H54 (cell line): ENCODE data around the gene PRM3.

Source experiments
- DNase-seq: peaks from one replicate; pipeline ENCODE4 v3.0.0; 2011; ENCODE audit warnings: low spot score, mixed read lengths; ENCODE audit not compliant: insufficient read length
- FAIRE-seq: peaks from 3 replicates; lab custom pipeline; 2011; peaks lifted over from hg19 to GRCh38; lab: Jason Lieb, UNC
- POLR2A ChIP-seq: IDR thresholded peaks from 2 replicates; pipeline ENCODE4 v1.6.1; 2011; ENCODE audit warnings: low read depth, mild to moderate bottlenecking, low read length

Gene PRM3

DNA sequence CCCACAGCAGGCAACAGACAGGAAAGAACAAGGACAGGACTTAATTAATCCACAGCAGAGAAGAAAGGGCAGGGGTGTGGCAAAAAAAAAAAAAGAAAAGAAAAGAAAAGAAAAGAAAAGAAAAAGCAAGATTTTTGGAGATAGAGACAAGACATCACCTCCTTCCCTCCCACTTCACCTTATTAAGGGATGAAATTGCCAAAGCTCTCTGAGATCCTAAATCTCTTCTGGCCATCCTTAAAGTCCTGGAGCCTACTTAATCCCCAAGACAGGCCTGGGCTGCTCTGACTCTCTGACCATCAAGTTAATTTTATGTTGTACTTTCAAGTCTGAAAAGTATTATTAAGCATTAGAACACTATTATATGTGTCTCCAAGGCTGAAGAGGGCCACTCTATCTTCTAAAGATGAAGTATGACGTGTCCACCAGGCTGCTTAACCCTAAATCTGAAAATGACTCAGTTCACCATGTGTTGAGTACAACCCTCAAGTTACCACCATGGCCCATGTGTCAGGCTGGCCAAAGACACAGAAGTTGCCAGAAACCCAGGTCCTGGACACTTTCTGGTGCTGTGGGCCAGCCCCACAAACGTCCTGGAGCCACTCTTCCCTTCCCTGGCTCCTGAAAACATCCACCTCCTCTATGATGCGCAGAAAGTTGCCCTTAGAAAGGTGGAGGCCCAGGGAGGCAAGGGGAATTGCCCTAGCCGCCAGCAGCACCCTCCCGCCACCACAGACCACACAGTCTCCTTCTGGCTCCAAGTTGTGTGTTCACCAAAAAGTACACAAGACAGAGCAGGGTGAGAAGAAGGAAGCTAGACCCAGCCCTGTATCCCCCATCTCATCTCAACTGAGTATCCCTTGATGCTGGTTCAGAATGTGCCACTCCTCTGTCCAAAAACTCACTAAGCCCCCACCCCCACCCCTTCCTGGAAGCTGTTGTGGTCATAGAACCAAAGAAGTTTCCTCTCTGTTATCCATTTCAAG lies 20.1 kb downstream of the PRM3 start:
- no peak for DNase-seq
- TF ChIP-seq POLR2A = no peak
- no peak for FAIRE-seq

DNA sequence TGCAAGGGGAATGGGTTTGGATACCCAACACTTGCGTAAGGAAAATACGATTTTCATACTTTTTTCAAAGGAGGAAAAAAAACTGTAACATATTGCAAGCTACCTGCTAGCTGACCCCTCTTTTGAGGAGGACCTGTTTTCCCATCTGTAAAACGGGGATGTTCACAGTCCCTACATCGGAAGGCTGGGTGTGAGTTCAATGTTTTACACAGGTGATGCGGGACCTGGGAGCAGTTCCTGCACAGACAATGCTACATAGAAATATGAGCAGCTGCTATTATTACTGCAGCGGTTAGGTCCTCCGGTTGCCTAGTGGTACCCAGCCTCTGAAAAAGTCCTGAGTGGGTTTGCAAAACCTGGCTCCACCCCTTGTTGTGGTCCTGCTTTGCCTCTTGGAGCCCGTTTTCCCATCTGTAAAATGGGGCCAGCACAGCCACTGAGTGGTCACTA lies 20.9 kb downstream of the PRM3 start:
- no peak for FAIRE-seq
- no peak for TF ChIP-seq POLR2A
- no peak for DNase-seq

DNA sequence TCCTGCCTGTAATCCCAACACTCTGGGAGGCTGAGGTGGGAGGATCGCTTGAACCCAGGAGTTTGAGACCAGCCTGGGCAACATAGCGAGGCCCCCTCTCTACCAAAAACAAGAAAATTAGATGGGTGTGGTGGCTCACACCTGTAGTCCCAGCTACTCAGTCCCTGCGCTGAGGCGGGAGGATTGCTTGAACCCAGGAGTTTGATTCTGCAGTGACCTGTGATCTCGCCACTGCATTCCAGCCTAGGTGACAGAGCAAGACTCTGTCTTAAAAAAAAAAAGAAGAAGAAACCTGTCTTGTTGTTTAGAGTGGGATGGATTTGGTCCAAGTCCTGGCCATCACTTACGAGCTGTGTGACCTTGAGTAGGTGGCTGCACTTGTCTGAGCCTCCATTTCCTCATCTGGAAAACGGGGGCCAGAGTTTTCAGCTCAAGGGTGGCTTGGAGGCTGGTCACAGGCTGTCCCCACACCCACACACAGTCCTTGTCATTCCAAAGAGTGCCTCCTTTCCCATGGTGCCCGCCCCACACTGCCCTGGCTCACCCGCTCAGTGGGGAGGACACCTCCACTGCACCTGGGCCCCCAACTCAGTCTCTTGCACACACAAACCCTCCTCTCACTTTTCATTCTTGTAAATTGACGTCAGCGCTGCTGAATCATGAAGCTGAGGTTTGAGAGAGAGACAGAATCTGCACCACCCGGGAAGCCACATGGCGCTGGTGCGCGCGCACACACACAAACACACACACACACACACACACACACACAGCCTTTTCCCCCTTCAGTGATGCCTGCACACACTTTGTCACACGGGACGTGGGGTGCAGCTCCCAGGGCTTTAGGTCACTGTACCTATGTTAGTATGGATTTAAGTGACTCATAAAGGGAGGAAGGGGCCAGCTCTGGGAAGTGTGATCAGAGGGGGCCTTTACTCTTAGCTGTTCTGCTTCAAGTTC lies 21.6 kb downstream of the PRM3 start:
- no peak for DNase-seq
- TF ChIP-seq POLR2A = no peak
- no peak for FAIRE-seq

DNA sequence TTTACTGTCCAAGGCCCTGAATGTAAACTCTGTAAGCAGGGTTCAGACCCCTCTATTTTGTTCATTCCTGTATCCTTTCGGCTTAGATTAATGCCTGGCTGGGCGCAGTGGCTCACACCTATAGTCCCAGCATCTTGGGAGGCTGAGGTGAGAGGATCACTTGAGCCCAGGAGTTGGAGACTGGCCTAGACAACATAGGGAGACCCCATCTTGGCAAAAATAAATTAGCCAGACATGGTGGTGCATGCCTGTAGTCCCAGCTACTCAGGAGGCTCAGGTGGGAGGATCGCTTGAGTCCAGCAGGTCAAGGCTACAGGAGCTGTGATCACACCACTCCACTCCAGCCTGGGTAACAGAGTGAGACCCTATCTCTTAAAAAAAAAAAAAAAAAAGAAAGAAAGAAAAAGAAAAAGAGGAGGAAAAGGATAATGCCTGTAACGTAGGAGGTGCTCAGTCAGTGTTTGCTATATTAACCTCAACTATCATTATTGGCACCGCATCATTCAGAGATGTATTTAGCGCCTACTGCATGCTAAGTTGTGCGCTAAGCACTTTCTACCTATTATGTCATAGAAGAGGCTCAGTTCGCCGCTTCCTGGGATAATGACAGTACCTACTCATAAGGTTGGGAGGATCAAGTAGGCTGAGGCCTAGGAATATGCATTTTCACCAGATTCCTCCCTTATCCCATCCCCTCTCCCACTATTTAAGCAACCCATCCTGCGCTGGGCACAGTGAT lies 22.5 kb downstream of the PRM3 start:
- FAIRE-seq (no peak), DNase-seq (no peak)
- no peak for TF ChIP-seq POLR2A

DNA sequence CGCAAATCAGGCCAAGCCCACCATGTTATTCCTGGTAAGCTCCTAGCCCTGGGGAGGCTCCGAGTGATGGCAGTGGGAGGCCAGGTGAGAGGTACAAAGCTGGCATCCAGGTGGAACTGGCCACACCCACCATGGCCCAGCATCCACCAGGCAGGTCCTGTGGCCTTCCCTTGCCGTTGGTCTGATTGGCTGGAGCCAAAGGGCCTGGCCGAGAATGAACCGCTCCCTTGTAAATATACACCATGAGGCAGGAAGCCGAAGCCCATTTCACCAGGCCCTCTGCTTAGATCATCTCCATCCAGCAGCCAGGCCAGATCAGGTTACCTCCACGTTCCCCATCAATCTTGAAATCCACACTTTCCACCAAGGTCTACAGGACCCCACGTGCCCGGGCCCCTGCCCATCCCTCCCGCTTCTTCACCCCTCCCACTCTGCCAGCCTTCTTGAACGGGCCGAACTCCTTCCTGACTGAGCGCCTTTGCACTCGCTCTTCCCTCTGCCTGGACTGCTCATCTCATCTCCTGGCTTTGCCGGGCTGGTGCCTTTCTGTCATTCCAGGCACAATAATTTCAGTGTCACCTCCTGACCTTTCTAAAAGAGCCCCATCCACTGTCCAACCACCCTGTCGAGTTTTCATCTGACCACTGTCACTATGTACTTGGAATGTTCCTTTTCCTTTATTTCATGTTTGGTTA lies 23.2 kb downstream of the PRM3 start:
- TF ChIP-seq POLR2A = no peak
- DNase-seq = no peak
- no peak for FAIRE-seq

DNA sequence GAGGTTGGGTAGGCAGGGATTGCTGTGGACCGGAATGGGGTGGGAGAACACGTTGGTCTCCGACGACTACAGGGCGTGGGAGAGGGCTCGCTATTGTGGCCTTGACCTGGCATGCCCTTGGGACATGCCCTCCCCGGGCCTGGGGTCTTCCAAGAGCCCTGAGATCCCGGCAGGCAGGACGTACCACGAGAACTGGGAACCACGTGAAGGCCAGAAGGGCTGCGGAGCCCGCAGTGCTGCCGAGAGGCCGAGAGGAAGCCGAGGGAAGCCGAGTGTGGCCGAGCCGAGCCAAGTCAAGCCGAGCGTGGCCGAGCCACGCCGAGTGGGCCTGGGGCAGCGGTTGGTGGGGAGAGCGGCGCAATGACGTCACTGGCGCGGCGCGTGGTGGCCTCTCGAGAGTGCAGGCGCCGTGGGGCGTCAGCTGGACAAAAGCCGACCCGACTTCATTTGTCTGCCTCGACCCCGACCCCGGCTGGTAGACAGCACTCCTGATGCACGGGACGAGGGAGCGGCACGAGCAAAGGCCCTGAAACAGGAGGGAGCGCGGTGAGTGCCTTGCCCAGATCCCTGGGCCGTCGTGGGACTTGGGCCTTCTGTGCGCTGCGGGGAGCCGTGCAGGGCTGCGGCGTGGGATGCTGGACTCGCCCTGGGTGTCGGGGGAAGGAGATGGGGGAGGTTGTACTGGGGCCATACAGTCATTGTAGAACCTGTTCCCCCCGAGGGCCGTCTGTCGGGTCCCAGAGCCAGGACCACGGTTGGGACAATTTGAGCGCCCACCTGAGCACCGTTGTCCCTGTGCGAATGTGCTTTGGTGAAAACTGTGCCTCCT lies 24.0 kb downstream of the PRM3 start:
- TF ChIP-seq POLR2A = no peak
- DNase-seq (no peak), FAIRE-seq (no peak)

DNA sequence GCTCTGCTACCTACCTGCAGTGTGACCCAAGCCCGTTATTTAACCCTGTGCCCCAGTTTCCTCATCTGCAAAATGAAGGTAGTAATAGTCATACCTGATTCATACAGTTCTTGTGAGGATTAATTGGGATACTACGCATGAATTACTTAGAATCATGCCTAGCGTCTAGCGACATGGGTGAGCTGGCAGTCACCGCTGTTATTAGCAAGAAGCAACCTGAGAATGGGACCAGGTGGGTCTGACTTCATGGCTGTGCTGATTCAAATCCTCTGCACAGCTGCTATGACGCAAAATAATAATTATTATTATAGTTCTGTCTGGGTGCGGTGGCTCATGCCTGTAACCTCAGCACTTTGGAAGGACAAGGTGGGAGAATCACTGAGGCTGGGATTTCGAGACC lies 25.3 kb downstream of the PRM3 start:
- FAIRE-seq (no peak), DNase-seq (no peak)
- no peak for TF ChIP-seq POLR2A

DNA sequence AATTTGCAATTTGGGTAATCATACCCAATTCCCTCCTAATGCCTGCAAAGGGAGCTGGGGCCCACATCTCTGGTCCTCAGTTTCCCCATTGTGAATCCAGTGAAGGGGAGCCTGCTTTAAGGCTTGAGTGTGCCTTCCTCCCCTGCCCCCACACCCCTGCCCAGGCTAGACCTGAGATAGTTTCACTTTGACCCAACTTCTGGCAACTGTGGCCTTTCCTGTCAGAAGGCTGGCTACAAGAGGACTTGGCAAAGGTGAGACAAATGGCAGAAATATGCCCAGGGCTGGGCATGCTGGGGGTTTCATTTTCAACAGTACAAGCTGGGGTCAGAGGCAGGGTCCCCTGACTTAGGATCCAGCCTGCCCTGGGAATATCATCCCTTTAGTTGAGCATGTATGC lies 27.4 kb downstream of the PRM3 start:
- FAIRE-seq (no peak), DNase-seq (no peak)
- no peak for TF ChIP-seq POLR2A

DNA sequence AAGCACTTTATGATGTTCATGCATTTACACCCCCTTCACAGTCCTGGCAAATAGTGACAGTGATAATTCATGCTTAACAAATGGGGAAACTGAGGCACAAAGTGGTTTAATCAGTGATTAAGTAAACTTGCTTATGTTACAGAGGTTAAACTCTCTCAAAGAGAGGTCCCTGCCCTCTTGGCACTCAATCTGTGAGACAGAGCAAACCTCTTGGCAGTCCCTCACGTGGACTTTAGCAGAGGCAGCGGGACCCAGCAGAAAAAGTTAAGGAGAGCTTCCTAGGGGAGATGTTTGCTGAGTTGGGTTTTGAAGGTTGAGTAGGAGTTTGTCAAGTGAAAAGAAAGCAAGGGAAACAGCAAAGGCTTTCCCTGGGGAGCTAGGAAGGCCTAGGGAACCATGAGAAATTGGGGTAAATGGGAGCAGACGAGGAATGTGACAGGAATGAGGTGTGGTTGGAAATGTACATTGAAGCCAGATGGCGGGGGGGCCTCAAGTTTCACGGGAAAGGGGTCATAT lies 28.1 kb downstream of the PRM3 start:
- DNase-seq (no peak), FAIRE-seq (no peak)
- TF ChIP-seq POLR2A = no peak

DNA sequence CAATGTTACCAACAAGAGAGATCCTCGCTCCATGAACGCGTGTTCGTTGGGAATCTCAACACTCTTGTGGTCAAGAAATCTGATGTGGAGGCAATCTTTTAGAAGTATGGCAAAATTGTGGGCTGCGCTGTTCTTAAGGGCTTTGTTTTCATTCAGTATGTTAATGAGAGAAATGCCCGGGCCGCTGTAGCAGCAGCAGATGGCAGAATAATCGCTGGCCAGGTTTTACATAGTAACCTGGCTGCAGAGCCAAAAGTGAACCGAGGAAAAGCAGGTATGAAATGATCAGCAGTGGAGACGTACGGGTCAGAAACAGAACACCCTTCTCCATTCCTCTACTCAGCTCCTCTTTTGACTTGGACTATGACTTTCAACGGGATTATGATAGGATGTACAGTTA lies 30.8 kb downstream of the PRM3 start:
- no peak for TF ChIP-seq POLR2A
- FAIRE-seq (no peak), DNase-seq (no peak)

DNA sequence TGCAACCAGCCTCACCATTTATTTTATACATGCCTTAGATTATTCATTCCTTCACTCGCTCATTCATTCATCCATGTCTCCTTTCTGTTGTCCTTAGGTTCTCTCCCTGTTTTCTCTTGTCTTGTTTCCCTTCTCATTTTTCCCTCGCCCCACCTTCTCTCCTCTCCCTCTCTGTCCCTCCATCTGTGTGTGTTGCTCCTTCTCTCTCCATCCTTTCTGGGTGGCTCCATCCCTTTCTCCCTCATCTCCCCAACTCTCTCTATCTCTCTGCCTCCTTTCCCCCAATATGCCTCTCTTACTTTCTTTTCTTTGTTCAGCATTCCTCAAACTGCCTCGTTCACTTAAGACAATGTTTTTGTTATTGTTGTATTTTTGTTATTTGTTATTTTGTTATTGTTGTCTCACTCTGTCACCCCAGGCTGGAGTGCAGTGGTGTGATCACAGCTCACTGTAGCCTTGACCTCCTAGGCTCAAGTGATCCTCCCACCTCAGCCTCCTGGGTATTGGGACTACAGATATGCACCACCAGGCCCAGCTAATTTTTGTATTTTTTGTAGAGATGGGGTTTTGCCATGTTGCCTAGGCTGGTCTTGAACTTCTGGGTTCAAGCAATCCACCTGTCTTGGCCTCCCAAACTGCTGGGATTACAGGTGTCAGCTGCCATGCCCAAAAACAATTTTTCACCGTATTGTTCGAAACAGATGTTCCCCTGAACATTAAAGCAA lies 31.8 kb downstream of the PRM3 start:
- FAIRE-seq (no peak), DNase-seq (no peak)
- TF ChIP-seq POLR2A = no peak
